GM10266 (cell line): ENCODE data around the gene KRTAP4-7.

Experiments
- DNase-seq: peaks from one replicate; pipeline ENCODE4 v3.0.0; 2012; ENCODE audit errors: extremely low spot score
- CTCF ChIP-seq: IDR thresholded peaks from 2 replicates; pipeline ENCODE4 v1.5.1; 2012; ENCODE audit warnings: mild to moderate bottlenecking, low read depth; ENCODE audit not compliant: control insufficient read depth, insufficient read depth; ENCODE audit errors: missing control alignments

Gene KRTAP4-7

GRCh38 chr17:41125064-41125463 is 41.1 kb downstream of the KRTAP4-7 start:
- DNase-seq = no peak

DNA sequence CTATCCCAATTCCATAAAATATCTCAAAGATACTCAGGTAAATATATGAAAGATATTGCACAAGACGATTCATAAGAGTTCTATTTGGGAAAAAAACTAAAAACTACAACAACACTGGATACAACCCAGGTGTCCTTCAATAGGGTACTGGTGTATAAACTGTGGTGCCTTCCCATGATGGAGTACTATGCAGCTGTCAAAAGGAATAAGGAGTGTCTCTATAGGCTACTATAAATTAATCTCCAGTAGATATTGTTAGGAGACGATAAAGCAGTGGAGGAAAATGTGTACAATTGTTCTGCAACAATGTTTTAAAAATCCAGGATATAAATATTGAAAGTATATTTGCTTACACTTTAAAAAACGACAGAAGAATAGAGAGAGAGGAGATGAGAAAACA is 42.5 kb downstream of the KRTAP4-7 start:
- TF ChIP-seq CTCF = no peak
- no peak for DNase-seq

More at GRCh38 chr17:41125064-41125463, 41.1 kb downstream of the KRTAP4-7 start:
- no peak for TF ChIP-seq CTCF

GRCh38 chr17:41127371-41127770 is 43.4 kb downstream of the KRTAP4-7 start:
- no peak for TF ChIP-seq CTCF
- DNase-seq = no peak

DNA sequence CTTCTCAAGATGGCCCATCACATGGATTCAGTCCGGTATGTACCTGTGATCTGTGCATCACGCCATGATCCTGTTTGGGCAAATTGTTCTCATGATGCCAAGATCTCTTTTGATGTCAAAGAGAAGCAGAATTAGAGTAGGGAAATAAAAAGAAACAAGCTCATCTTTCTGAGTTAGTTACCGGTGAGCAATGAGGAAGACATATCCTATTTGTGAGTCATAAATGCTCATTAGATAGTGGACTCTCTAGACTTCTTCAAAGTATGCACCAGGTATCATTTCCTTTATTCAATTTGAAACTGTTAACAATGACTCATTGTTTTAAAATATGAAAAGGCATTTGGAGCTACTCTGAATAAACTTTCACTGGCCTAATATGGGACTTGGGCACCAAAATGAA is 48.0 kb downstream of the KRTAP4-7 start:
- TF ChIP-seq CTCF = no peak
- DNase-seq = peak; percentile 17

DNA sequence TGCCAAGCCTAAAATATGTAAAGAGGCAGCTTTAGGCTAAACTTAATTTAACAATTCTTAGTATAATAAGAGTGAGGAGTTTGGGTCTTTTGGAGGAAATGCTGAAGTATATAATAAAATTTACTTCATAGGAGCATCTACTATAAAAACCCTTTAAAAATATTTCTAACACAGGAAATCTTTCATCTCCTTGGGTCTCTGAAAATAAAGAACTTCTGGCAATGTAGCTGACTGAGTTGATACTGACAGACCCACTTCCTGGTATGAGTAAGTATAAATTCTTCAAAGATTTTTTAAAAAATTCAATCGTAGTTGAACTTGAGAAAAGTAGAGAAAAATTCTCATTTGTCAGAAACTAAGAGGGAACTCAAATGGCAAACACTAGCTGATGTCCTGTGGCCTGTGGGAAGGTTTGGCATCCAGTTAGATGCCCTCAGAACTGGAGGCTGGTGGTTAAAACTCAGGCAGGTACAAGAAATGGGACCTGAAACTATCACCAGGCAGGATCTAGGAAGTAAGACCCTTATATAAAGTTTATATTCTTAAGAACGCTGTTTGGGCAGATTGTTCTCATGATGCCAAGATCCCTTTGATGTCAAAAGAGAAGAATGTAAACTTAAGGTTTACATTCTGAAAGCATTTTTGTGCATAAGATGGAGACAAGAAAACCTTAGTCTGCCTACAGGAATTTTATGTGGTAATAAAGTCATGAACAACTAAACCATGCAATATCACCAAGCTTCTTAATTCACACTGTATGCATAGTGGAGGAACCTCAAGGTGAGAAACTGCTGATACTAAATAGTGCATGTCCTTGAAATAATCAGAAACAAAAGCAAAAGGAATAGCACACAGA is 50.2 kb downstream of the KRTAP4-7 start:
- TF ChIP-seq CTCF = no peak
- no peak for DNase-seq
